Neural crest cell (in vitro differentiated cells): Measurements from ENCODE around the gene TLCD1. TPM values are rescaled to one million over a fixed set of nuclear protein-coding genes. Genes with fewer than 3 reads are reported as not detected.

ENCODE experiments used
- DNase-seq: peaks from one replicate; pipeline ENCODE4 v3.0.0; 2021; ENCODE audit warnings: low read depth, mixed read lengths, low spot score
- H3K27ac Mint-ChIP-seq: one replicate; pipeline ENCODE4 v1.8.0; 2021; ENCODE audit warnings: mild to moderate bottlenecking, mixed read lengths; ENCODE audit not compliant: unreplicated experiment
- H3K27me3 Mint-ChIP-seq: 2 replicates; pipeline ENCODE4 v1.8.0; 2021; ENCODE audit warnings: low read depth, mild to moderate bottlenecking, mixed read lengths
- H3K36me3 Mint-ChIP-seq: 2 replicates; pipeline ENCODE4 v1.8.0; 2021; ENCODE audit warnings: low read depth, mild to moderate bottlenecking, mixed read lengths
- H3K4me1 Mint-ChIP-seq: 2 replicates; pipeline ENCODE4 v1.8.0; 2021; ENCODE audit warnings: mixed read lengths
- H3K4me3 Mint-ChIP-seq: one replicate; pipeline ENCODE4 v1.8.0; 2021; ENCODE audit warnings: mild to moderate bottlenecking, mixed read lengths
- H3K9me3 Mint-ChIP-seq: 2 replicates; pipeline ENCODE4 v1.8.0; 2021; ENCODE audit warnings: mixed read lengths
- total RNA-seq: library from RNA; stranded (reverse); gene quantifications from 2 replicates; pipeline ENCODE4 v1.2.1, GENCODE V29; 2021
- TF ChIP-seq, protein P1 (sequence below): fragments of 200-600 bp; sonication (generic); conservative IDR thresholded peaks from 2 replicates; pipeline ENCODE4 v1.5.0; 2021; ENCODE audit warnings: antibody characterized with exemption, mild to moderate bottlenecking

The TLCD1 gene
- total RNA-seq, 1 donor from 2014 or later = 6.1 TPM

- H3K27me3 Mint-ChIP-seq = no peaks in the 10 kb centered on the region
- H3K27ac Mint-ChIP-seq = no peak overlapping the region
- H3K4me1 Mint-ChIP-seq = peaks cover 5% of the 10 kb centered on the region
- no peaks in the 10 kb centered on the region for H3K36me3 Mint-ChIP-seq
- no peak for DNase-seq
- TF ChIP-seq, protein P1, sequence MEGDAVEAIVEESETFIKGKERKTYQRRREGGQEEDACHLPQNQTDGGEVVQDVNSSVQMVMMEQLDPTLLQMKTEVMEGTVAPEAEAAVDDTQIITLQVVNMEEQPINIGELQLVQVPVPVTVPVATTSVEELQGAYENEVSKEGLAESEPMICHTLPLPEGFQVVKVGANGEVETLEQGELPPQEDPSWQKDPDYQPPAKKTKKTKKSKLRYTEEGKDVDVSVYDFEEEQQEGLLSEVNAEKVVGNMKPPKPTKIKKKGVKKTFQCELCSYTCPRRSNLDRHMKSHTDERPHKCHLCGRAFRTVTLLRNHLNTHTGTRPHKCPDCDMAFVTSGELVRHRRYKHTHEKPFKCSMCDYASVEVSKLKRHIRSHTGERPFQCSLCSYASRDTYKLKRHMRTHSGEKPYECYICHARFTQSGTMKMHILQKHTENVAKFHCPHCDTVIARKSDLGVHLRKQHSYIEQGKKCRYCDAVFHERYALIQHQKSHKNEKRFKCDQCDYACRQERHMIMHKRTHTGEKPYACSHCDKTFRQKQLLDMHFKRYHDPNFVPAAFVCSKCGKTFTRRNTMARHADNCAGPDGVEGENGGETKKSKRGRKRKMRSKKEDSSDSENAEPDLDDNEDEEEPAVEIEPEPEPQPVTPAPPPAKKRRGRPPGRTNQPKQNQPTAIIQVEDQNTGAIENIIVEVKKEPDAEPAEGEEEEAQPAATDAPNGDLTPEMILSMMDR = no peak
- H3K9me3 Mint-ChIP-seq = no peaks in the 10 kb centered on the region
- no peak overlapping the region for H3K4me3 Mint-ChIP-seq
Measured at GRCh38 chr17:28735242-28735722, 9.2 kb upstream of the TLCD1 start.

DNA sequence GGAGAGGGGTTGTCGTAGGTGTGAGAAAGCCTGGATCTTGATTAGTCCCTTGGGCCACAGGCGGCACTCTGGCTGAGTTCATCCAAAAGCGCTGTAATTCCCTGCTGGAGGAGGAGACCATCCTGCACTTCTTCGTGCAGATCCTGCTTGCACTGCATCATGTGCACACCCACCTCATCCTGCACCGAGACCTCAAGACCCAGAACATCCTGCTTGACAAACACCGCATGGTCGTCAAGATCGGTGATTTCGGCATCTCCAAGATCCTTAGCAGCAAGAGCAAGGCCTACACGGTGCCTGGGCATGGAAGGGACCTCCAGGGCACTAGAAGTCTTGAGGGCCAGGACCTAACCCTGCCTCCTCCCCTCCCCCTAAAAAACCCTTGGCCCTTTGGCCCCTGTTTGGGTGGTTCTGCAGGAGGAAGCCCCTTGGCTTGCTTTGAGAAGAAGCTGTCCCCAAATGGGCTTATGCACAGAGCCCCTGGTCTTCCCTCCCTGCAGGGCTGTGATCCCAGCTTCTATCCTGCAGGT, 8.7 kb upstream of the TLCD1 start:
- no peak for DNase-seq
- Mint-ChIP-seq H3K27me3 (no peaks in the 10 kb centered on the region), H3K36me3 (no peaks in the 10 kb centered on the region), H3K27ac (no peak overlapping the region), H3K4me1 (peaks cover 7% of the 10 kb centered on the region), H3K9me3 (no peaks in the 10 kb centered on the region), H3K4me3 (no peak overlapping the region)
- TF ChIP-seq, protein P1 = no peak

- H3K27ac Mint-ChIP-seq = no peak overlapping the region
- H3K4me3 Mint-ChIP-seq = no peak overlapping the region
- H3K9me3 Mint-ChIP-seq = no peaks in the 10 kb centered on the region
- no peak for DNase-seq
- no peaks in the 10 kb centered on the region for H3K27me3 Mint-ChIP-seq
- H3K4me1 Mint-ChIP-seq = peaks cover 15% of the 10 kb centered on the region
- no peaks in the 10 kb centered on the region for H3K36me3 Mint-ChIP-seq
- TF ChIP-seq, protein P1 = no peak
Measured at GRCh38 chr17:28733346-28733745, 7.3 kb upstream of the TLCD1 start.

DNA sequence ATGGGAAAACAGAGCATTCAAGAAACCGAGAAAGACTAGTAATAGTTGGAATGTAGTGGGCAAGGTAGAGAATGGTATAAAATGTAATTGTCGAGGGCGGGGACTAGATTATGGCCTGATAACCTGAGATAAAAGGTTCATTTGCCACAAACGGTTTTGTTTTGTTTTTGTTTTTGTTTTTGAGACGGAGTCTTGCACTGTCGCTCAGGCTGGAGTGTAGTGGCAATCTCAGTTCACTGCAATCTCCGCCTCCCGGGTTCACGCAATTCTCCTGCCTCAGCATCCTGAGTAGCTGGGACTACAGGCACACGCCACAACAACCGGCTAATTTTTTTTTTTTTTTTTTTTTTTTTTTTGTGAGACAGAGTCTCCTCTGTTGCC, 3.9 kb upstream of the TLCD1 start:
- no peaks in the 10 kb centered on the region for H3K9me3 Mint-ChIP-seq
- no peaks in the 10 kb centered on the region for H3K36me3 Mint-ChIP-seq
- H3K4me3 Mint-ChIP-seq = peak overlapping the region; percentile 47
- TF ChIP-seq, protein P1 = no peak
- DNase-seq = no peak
- peaks cover 42% of the 10 kb centered on the region for H3K4me1 Mint-ChIP-seq
- H3K27ac Mint-ChIP-seq = no peak overlapping the region
- peaks cover 22% of the 10 kb centered on the region for H3K27me3 Mint-ChIP-seq

DNA sequence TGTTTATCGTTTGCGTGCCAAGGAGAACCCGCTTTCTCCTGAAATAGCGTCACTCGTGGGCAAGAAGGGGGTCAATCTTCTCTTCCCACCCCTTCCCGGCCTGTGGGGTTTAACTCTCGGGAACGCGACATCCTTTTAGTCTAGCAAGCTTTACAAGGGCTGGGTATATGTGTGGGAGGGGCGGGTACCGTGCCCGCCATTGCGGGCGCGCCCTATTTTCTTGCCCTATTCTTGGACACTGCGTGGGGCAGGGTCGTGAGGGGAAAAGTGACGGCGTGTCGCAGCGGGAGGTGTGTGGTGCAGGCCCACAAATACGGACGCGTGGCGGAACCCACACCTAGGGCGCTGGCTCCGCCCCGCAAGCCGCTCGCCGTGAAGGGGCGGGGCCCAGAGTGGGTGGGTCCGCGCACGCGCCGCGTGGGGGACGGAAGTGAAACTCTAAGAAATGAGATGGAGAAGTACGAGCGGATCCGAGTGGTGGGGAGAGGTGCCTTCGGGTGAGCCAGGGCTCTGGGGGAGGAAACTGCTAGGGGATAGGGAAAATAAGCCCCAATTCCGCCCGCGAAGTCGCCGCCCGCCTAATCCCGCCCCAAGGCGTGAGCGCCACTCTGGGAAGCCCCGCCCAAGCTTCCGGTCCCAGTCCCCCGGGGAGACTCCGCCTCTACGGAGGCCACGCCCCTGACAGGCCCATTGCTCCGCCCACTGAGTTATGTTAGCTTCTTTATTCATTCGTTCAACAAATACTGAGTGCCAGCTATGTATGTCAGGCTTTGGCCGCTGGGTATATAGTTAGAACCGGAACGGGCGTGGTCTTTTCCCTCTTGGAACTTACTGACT, 2.5 kb upstream of the TLCD1 start, which contains the start of gene NEK8:
Gene NEK8 (plus strand): TSS at position 425 of the 837 bp plus-strand sequence. CDS start 26 bp downstream, at position 451.
- DNase-seq = peak; percentile 98
- Mint-ChIP-seq H3K4me3 (peak within 1 kb of the TSS; percentile 98), H3K27me3 (peaks cover 23% of the 10 kb centered on the region), H3K27ac (peak within 1 kb of the TSS; percentile 70), H3K4me1 (peaks cover 50% of the 10 kb centered on the region), H3K36me3 (peaks cover 6% of the 10 kb centered on the region), H3K9me3 (no peaks in the 10 kb centered on the region)
- TF ChIP-seq, protein P1 = no peak
